HG02588 (cell line): ENCODE measurements around the gene VN1R5.
"Not testable (repeated sequence)": the region's sequence is repeated elsewhere in the genome, so short reads cannot be mapped to it uniquely, and the experiment has no call there.

Source experiments
- ATAC-seq: cut with Tn5 transposase; IDR thresholded peaks from one replicate; pipeline ENCODE4 v1.9.1; 2021; ENCODE audit warnings: mild to moderate bottlenecking, moderate library complexity; ENCODE audit not compliant: unreplicated experiment

VN1R5 gene

DNA sequence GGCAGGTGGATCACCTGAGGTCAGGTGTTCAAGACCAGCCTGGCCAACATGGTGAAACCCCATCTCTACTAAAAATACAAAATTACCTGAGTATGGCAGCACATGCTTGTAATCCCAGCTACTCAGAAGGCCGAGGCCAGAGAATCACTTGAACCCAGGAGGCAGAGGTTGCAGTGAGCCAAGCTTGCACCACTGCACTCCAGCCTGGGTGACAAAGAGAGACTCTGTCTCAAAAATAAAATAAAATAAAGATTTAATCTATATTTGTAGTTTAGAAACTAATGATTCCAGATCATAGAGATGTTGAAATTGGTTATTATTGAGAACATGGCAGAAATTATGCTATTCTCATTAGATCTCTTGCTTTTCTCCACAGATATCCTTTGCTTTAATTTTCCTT is at the start of gene VN1R5:
Gene VN1R5, plus strand, starts transcription at position 301 of the 400 bp plus-strand sequence.
- ATAC-seq = not testable (repeated sequence)

DNA sequence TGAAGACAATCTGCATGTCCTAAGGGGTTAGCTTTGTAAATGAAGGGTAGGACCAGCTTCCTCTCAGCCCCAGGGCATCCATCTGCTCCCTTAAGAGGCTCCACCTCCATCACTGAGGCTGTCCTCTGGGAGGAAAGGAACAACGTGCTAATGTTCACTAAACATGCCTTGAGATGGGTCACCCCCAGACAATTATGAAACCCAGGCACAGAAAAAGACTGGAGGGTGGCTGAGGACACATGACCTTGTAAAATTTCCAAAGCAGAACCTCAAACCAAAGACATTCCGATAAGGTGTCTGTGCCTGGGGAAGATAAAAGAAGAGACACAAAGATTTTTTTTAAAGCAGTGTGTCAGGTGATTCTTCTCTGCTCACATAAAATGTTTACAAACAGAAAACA is 46.5 kb upstream of the VN1R5 start:
- ATAC-seq = no peak

GRCh38 chr1:247210062-247210375 is 45.9 kb upstream of the VN1R5 start:
- ATAC-seq = peak; percentile 1

GRCh38 chr1:247210376-247211117 is 45.3 kb upstream of the VN1R5 start:
- peak; percentile 88 for ATAC-seq

DNA sequence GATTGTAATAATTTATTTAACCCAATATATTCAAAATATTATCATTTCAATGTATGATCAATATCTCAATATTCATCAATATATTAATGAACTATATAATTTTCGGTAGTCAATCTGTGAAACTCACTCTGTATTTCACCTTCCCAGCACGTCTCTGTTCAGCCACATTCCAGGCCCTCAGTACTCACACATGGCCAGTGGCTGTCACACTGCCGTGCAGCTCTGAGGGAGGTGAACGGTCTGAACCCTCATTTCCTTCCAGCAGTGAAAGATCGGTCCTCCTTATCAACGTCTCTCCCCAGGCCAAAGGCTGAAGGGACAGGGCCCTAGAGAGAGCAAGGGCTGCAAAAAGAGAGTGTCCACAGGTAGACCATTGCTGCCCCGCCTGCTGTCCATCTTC is 44.5 kb upstream of the VN1R5 start:
- no peak for ATAC-seq

DNA sequence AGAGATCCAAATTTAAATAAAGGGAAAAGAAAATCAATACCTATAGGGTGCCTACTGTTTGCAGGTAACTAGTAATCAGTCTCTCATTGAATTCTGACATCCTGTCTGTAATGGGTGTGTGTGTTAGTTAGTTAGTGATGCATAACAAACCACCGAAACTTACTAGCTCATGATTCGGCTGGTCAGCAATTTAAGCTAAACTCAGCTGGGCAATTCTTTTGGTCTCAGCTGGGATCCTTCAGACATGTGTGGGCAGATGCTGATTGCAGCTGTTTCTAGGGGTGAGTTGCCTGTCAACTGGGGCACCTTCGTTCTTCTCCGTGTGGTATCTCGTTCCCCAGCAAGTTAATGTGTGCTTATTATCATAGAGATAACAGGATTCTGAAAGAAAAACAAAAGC is 43.9 kb upstream of the VN1R5 start:
- peak; percentile 61 for ATAC-seq

DNA sequence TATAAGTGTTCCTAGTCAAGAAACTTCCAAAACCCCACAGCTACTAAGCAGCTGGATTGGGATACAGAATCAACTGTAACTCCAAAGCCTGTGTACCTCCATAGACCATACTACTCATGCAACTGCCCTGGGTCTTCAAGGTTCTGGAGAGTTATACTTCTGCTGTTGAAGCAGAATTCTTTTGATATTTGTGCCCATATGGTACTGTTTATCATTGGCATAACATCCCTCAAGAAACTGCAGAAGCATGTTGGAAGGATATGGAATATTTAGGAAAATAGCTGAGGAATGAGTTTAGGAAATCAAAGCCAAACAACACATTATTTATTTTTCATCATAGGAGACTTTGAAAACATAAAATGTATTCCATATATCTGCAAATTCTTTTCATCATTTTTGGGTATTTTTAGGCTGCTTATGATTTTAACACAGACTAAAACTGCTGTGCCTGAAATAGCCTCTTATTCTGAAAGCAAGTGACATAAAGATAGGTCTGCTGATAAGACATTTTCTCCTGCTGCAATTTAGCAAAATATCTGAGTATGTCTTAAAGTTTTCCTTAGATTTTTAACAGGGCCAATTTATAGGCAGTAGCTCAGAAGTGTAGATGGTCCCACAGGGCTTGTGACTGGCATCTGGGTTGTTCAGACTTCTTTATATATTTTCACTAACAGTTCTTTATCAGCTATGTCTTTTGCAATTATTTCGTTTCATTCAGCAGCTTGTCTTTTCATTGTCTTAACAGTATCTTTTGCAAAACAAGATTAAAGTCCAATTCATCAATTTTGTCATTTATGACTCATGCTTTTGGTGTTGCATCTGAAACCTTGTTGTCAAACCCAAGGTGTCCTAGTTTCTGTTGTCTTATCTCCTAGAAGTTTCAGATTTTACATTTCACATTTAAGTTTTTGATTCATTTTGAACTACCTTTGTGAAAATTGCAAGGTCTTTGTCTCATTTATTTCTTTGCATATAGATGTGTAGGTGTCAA is 43.0 kb upstream of the VN1R5 start:
- no peak for ATAC-seq

- no peak for ATAC-seq
Measured at GRCh38 chr1:247216261-247216660, 39.6 kb upstream of the VN1R5 start.

- ATAC-seq = no peak
Measured at GRCh38 chr1:247218121-247218651, 37.7 kb upstream of the VN1R5 start.

DNA sequence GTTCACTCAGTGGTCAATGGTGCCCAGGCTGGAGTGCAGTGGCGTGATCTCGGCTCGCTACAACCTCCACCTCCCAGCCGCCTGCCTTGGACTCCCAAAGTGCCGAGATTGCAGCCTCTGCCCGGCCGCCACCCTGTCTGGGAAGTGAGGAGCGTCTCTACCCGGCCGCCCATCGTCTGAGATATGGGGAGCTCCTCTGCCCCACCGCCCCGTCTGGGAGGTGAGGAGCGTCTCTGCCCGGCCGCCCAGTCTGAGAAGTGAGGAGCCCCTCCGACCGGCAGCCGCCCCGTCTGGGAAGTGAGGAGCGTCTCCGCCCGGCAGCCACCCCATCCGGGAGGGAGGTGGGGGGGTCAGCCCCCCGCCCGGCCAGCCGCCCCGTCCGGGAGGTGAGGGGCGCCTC is 35.6 kb upstream of the VN1R5 start:
- not testable (repeated sequence) for ATAC-seq

DNA sequence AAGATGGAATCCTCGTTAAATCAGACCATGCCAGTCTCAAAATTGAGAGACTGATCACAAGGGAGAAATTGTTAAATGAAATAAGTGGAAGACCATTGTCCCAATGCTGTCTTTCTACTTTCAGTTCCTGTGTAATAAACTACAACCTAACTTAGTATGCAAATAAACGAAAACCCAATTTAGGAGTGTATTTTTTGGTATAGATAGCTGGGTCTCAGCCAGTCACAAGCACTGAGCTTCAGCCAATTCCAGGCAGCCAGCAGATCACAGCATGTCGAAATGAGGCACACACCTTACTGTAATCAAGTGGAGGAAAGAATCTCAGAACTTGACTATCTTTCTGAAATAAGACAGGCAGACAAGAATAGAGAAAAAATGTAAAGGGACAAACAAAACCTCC is 33.0 kb upstream of the VN1R5 start:
- ATAC-seq = no peak

- ATAC-seq = no peak
Measured at GRCh38 chr1:247224822-247225221, 31.1 kb upstream of the VN1R5 start.

- no peak for ATAC-seq
Measured at GRCh38 chr1:247228133-247228532, 27.7 kb upstream of the VN1R5 start.

DNA sequence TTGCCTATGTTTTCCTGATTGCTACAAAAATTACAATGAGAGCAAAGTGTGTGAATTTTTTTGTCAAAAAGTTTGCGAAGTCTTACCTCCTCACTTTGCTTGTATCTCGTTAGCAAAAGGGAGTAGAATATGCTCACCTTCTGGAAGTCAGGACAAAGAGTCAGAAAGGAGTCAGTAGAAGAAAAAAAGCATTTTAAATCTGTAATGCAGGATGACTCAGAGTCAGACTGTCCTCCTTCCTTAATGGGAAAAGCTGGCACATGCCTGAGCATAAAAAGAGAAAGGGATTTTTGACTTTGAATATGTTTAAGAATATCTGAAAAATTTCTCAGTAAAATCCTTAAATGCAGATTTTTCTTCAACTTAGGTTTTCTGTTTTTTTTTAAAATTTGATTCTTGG is 14.2 kb upstream of the VN1R5 start:
- no peak for ATAC-seq

- no peak for ATAC-seq
Measured at GRCh38 chr1:247243524-247244137, 12.2 kb upstream of the VN1R5 start.

DNA sequence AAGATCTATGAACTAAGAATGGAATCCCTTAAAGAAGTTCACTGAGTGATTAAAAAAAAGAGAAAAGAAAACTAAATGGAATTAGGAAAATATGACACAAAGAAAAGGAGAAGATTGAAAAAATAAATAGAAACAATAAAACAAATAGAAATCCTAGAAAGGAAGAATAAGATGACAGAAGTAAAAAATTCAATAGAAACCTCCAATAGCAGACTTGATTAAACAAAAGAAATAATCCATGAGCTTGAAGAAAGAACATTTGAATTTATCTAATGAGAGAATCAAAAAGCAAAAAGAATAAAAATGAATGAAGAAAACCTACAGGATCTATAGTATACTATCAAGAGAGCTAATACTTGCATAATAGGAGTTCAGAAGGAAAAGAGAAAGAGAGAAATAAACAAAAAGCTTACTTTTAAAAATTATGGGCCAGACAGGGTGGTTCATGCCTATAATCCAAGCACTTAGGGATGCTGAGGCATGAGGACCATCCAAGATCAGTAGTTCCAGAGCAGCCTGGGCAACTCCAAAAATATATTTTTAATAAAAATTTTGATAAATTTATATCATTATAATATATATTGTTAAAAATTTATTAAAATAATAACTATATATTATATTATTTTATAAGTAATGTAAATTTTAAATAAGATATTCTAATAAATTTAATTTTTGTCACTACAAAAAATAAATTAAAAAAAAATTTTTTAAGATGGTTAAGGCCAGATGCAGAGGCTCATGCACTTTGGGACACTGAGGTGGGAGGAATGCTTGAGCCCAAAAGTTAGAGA is 9.4 kb upstream of the VN1R5 start:
- no peak for ATAC-seq

GRCh38 chr1:247247568-247247967 is 8.3 kb upstream of the VN1R5 start:
- no peak for ATAC-seq

DNA sequence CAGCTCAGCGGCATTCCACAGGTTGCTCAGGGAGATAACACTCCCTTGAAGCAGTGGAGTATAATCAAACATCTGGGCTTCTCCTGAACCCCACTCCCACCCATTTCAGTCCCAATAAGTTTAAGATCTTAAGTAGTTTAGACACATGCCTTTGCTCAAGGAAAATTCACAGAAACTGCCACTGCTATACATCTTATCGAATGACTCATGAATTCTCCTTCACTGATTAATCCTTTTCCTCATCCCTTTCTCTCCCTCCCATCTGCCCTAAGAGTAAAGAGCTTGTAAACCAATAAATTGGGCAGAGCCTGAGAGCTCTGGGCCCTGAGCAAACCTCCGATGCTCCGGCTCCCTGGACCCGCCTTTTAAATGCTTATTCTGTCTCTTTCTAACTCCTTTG is 10.2 kb downstream of the VN1R5 start:
- ATAC-seq = no peak

DNA sequence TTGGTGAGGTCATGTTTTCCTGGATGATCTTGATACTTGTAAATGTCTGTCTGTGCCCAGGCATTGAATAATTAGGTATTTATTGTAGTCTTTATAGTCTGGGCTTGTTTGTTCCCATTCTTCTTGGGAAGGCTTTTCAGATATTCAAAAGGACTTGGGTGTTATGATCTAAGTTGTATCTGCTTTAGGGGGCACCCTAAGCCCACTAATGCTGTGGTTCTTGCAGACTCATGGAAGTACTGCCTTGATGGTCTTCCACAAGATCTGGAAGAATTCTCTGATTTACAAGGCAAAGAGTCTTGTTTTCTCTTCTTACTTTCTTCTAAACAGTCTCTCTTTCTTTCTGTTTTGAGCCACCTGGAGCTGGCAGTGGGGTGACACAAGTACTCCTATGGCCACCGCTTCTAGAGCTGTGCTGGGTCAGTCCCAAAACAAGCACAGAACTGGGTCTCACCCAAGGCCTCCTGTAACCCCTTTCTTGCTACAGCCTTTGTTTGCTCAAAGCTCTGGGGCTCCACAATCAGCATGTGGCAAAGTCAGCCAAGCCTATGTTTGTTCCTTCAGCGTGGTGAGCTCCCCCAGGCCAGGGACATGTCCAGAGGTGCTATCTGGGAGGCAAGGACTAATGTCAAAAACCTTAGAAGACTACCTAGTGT is 12.6 kb downstream of the VN1R5 start:
- no peak for ATAC-seq

DNA sequence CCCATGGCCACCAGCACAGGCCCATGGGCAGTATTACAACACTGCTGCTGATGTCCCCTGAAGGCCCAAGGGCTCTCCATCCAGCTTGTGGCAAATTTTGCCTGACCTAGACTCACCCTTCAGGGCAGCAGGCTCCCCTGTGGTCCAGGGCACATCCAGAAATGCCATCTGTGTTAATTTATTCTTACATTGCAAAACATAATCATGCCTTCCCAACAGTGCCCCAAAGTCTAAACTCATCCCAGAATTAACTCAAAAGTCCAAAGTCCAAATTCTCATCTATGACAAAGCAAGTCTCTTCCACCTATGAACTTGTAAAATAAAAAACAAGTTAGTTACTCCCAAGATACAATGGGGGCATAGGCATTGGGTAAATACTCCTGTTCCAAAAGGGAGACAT is 13.3 kb downstream of the VN1R5 start:
- no peak for ATAC-seq
